SK-N-SH treated with all-trans-retinoic acid at 6 μM for 48 hours (cell line): ENCODE data around the gene CDH4.

Experiments used
- ATAC-seq: fragments of 200-7000 bp; cut with Tn5 transposase; 3 replicates; pipeline ENCODE4 v1.9.1; 2020; ENCODE audit warnings: mild to moderate bottlenecking, moderate library complexity
- ARNTL ChIP-seq: fragments of 450-650 bp; formaldehyde crosslinking; IDR thresholded peaks from 2 replicates; pipeline ENCODE4 v1.5.0; 2020; ENCODE audit warnings: low read depth, mild to moderate bottlenecking, moderate library complexity, borderline replicate concordance
- BACH2 ChIP-seq: fragments of 250-450 bp; sonication (Bioruptor Pico); IDR thresholded peaks from 2 replicates; pipeline ENCODE4 v1.9.0; 2021; ENCODE audit warnings: mild to moderate bottlenecking, borderline replicate concordance
- CSDC2 ChIP-seq: fragments of 250-450 bp; sonication (Bioruptor Pico); IDR thresholded peaks from 2 replicates; pipeline ENCODE4 v1.5.0; 2020; ENCODE audit warnings: mild to moderate bottlenecking, moderate library complexity
- ESRRG ChIP-seq: fragments of 250-450 bp; sonication (Bioruptor Pico); IDR thresholded peaks from 2 replicates; pipeline ENCODE4 v1.6.1; 2021; ENCODE audit warnings: mild to moderate bottlenecking
- GLIS3 ChIP-seq: fragments of 250-450 bp; sonication (Bioruptor Pico); IDR thresholded peaks from 2 replicates; pipeline ENCODE4 v1.5.0; 2020; ENCODE audit warnings: mild to moderate bottlenecking, moderate library complexity
- ISL1 ChIP-seq: fragments of 250-450 bp; sonication (Bioruptor Pico); IDR thresholded peaks from 2 replicates; pipeline ENCODE4 v2.1.2; 2022; ENCODE audit warnings: mild to moderate bottlenecking, moderate library complexity
- OSR1 ChIP-seq: fragments of 250-450 bp; sonication (Bioruptor Pico); IDR thresholded peaks from 2 replicates; pipeline ENCODE4 v1.8.0; 2022; ENCODE audit warnings: moderate library complexity, mild to moderate bottlenecking, inconsistent platforms
- PPARA ChIP-seq: fragments of 250-450 bp; sonication (Bioruptor Pico); IDR thresholded peaks from 2 replicates; pipeline ENCODE4 v1.5.0; 2020; ENCODE audit warnings: mild to moderate bottlenecking, borderline replicate concordance
- RARB ChIP-seq: fragments of 250-450 bp; sonication (Bioruptor Pico); IDR thresholded peaks from 2 replicates; pipeline ENCODE4 v1.8.0; 2021; ENCODE audit warnings: mild to moderate bottlenecking, moderate library complexity
- SNAI2 ChIP-seq: fragments of 250-450 bp; sonication (Bioruptor Pico); IDR thresholded peaks from 2 replicates; pipeline ENCODE4 v1.5.0; 2020; ENCODE audit warnings: mild to moderate bottlenecking, moderate library complexity
- TCF4 ChIP-seq: fragments of 250-450 bp; sonication (Bioruptor Pico); IDR thresholded peaks from 2 replicates; pipeline ENCODE4 v1.8.0; 2021; ENCODE audit warnings: mild to moderate bottlenecking, moderate library complexity, borderline replicate concordance
- TOX ChIP-seq: fragments of 250-450 bp; sonication (Bioruptor Pico); IDR thresholded peaks from 2 replicates; pipeline ENCODE4 v1.8.0; 2021; ENCODE audit warnings: mild to moderate bottlenecking, moderate library complexity, borderline replicate concordance
- TSHZ2 ChIP-seq: fragments of 250-450 bp; sonication (Bioruptor Pico); IDR thresholded peaks from 2 replicates; pipeline ENCODE4 v1.5.0; 2020; ENCODE audit warnings: mild to moderate bottlenecking, moderate library complexity
- ZC3H10 ChIP-seq: fragments of 250-450 bp; sonication (Bioruptor Pico); IDR thresholded peaks from 2 replicates; pipeline ENCODE4 v1.5.1; 2021; ENCODE audit warnings: mild to moderate bottlenecking, moderate library complexity
- ZFP3 ChIP-seq: fragments of 250-450 bp; sonication (Bioruptor Pico); IDR thresholded peaks from 2 replicates; pipeline ENCODE4 v1.5.0; 2020; ENCODE audit warnings: mild to moderate bottlenecking, moderate library complexity
- ZFP30 ChIP-seq: fragments of 450-650 bp; formaldehyde crosslinking; IDR thresholded peaks from 2 replicates; pipeline ENCODE4 v1.5.0; 2022; ENCODE audit warnings: mild to moderate bottlenecking, moderate library complexity
- ZNF565 ChIP-seq: fragments of 450-650 bp; formaldehyde crosslinking; conservative IDR thresholded peaks from 2 replicates; pipeline ENCODE4 v1.5.0; 2020; ENCODE audit warnings: low read depth, mild to moderate bottlenecking, moderate library complexity
- ZNF70 ChIP-seq: fragments of 450-650 bp; formaldehyde crosslinking; IDR thresholded peaks from 2 replicates; pipeline ENCODE4 v1.5.0; 2020; ENCODE audit warnings: mild to moderate bottlenecking, moderate library complexity
- ZNF8 ChIP-seq: fragments of 450-650 bp; formaldehyde crosslinking; IDR thresholded peaks from 2 replicates; pipeline ENCODE4 v1.5.0; 2020; ENCODE audit warnings: mild to moderate bottlenecking, moderate library complexity
- TF ChIP-seq, protein P1 (sequence below): fragments of 250-450 bp; sonication (Bioruptor Pico); IDR thresholded peaks from 2 replicates; pipeline ENCODE4 v1.5.1; 2020; ENCODE audit warnings: low read depth, mild to moderate bottlenecking, moderate library complexity
- TF ChIP-seq, protein P2 (sequence below): fragments of 250-450 bp; sonication (Bioruptor Pico); IDR thresholded peaks from 2 replicates; pipeline ENCODE4 v1.5.1; 2021; ENCODE audit warnings: mild to moderate bottlenecking, moderate library complexity
- TF ChIP-seq, protein P3 (sequence below): fragments of 250-450 bp; sonication (Bioruptor Pico); IDR thresholded peaks from 2 replicates; pipeline ENCODE4 v1.8.0; 2021; ENCODE audit warnings: low read depth, mild to moderate bottlenecking, moderate library complexity, borderline replicate concordance
- TF ChIP-seq, protein P4 (sequence below): fragments of 250-450 bp; sonication (Bioruptor Pico); IDR thresholded peaks from 2 replicates; pipeline ENCODE4 v1.8.0; 2020; ENCODE audit warnings: mild to moderate bottlenecking, moderate library complexity, borderline replicate concordance

The CDH4 gene

DNA sequence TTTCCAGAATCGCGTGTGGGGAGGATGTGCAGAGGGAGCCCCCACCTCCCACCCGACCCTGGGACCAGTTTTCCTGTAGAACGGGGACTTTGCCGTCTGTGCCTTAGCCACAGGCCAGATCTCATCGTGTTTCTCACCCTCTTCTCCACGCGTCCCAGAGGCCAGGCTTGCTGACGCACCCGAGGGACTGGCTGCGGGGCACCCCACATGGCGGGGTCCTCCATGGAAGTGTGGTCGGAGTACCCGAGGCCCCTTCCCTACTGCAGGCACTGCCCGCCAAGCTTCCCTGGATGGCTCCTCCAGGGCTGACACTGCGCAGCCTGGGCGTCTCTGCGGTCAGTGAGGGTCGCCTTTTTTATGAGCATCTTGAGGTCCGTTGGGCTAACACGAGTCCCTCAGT lies 346.5 kb downstream of the CDH4 start:
- ATAC-seq = no peak
- TF ChIP-seq TOX (CRISPR knock-in tag) (no peak), BACH2 (no peak), ZNF8 (CRISPR knock-in tag) (no peak), ZNF565 (no peak), OSR1 (CRISPR knock-in tag) (no peak), TSHZ2 (CRISPR knock-in tag) (no peak), ZC3H10 (CRISPR knock-in tag) (no peak), ZNF70 (no peak), ARNTL (CRISPR knock-in tag) (no peak), ESRRG (CRISPR knock-in tag) (no peak)

DNA sequence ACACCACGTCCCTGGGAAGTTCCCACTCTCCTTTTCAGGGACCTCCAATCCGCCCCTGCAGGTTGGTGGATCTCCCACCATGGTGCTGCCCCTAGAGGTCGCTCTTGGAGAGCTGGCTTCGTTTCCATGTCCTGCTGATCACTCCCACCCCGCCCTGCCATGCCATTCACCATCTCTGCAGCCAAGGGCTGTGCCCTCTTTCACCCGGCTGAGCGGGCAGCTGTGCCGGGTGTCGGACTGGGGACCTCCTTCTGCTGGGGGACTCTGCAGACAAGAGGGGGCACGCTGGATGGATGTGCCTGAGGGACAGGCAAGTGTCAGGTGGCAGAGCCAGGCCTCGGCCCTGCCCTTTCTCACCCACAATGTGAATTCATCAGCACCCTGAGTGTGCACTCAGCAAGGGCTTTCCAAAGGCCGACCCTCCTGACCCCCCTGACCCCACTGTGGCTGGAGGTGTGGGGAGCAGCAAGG lies 347.0 kb downstream of the CDH4 start:
- TF ChIP-seq OSR1 (CRISPR knock-in tag) (no peak), ZNF8 (CRISPR knock-in tag) (no peak), BACH2 (no peak), ZFP30 (CRISPR knock-in tag) (no peak), RARB (CRISPR knock-in tag) (no peak), ARNTL (CRISPR knock-in tag) (no peak), CSDC2 (CRISPR knock-in tag) (no peak)
- TF ChIP-seq, protein P1, sequence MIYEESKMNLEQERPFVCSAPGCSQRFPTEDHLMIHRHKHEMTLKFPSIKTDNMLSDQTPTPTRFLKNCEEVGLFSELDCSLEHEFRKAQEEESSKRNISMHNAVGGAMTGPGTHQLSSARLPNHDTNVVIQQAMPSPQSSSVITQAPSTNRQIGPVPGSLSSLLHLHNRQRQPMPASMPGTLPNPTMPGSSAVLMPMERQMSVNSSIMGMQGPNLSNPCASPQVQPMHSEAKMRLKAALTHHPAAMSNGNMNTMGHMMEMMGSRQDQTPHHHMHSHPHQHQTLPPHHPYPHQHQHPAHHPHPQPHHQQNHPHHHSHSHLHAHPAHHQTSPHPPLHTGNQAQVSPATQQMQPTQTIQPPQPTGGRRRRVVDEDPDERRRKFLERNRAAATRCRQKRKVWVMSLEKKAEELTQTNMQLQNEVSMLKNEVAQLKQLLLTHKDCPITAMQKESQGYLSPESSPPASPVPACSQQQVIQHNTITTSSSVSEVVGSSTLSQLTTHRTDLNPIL (CRISPR knock-in tag) = no peak
- TF ChIP-seq, protein P2, sequence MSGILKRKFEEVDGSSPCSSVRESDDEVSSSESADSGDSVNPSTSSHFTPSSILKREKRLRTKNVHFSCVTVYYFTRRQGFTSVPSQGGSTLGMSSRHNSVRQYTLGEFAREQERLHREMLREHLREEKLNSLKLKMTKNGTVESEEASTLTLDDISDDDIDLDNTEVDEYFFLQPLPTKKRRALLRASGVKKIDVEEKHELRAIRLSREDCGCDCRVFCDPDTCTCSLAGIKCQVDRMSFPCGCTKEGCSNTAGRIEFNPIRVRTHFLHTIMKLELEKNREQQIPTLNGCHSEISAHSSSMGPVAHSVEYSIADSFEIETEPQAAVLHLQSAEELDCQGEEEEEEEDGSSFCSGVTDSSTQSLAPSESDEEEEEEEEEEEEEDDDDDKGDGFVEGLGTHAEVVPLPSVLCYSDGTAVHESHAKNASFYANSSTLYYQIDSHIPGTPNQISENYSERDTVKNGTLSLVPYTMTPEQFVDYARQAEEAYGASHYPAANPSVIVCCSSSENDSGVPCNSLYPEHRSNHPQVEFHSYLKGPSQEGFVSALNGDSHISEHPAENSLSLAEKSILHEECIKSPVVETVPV (CRISPR knock-in tag) = no peak
- no peak for ATAC-seq

- TF ChIP-seq PPARA (CRISPR knock-in tag) (no peak), ZFP30 (CRISPR knock-in tag) (no peak), SNAI2 (CRISPR knock-in tag) (no peak), ZFP3 (CRISPR knock-in tag) (no peak), ISL1 (CRISPR knock-in tag) (no peak), TCF4 (no peak), CSDC2 (CRISPR knock-in tag) (no peak), TOX (CRISPR knock-in tag) (no peak), ZC3H10 (CRISPR knock-in tag) (no peak), BACH2 (no peak), ZNF8 (CRISPR knock-in tag) (no peak), ESRRG (CRISPR knock-in tag) (no peak), ZNF70 (no peak), ARNTL (CRISPR knock-in tag) (no peak), GLIS3 (no peak)
- TF ChIP-seq, protein P3, sequence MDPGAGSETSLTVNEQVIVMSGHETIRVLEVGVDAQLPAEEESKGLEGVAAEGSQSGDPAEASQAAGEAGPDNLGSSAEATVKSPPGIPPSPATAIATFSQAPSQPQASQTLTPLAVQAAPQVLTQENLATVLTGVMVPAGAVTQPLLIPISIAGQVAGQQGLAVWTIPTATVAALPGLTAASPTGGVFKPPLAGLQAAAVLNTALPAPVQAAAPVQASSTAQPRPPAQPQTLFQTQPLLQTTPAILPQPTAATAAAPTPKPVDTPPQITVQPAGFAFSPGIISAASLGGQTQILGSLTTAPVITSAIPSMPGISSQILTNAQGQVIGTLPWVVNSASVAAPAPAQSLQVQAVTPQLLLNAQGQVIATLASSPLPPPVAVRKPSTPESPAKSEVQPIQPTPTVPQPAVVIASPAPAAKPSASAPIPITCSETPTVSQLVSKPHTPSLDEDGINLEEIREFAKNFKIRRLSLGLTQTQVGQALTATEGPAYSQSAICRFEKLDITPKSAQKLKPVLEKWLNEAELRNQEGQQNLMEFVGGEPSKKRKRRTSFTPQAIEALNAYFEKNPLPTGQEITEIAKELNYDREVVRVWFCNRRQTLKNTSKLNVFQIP (CRISPR knock-in tag) = no peak
- TF ChIP-seq, protein P2 (CRISPR knock-in tag) = no peak
- TF ChIP-seq, protein P1 (CRISPR knock-in tag) = no peak
- TF ChIP-seq, protein P4, sequence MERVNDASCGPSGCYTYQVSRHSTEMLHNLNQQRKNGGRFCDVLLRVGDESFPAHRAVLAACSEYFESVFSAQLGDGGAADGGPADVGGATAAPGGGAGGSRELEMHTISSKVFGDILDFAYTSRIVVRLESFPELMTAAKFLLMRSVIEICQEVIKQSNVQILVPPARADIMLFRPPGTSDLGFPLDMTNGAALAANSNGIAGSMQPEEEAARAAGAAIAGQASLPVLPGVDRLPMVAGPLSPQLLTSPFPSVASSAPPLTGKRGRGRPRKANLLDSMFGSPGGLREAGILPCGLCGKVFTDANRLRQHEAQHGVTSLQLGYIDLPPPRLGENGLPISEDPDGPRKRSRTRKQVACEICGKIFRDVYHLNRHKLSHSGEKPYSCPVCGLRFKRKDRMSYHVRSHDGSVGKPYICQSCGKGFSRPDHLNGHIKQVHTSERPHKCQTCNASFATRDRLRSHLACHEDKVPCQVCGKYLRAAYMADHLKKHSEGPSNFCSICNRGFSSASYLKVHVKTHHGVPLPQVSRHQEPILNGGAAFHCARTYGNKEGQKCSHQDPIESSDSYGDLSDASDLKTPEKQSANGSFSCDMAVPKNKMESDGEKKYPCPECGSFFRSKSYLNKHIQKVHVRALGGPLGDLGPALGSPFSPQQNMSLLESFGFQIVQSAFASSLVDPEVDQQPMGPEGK (CRISPR knock-in tag) = no peak
- no peak for ATAC-seq
Observed at GRCh38 chr20:61599541-61599992, 347.5 kb downstream of the CDH4 start.
